GM13976 (cell line): Measurements from ENCODE around the gene ARMC2.

Experiments
- DNase-seq: peaks from one replicate; pipeline ENCODE4 v3.0.0; 2012; ENCODE audit warnings: low spot score
- CTCF ChIP-seq: IDR thresholded peaks from 2 replicates; pipeline ENCODE4 v1.5.1; 2012; ENCODE audit warnings: borderline replicate concordance, mild to moderate bottlenecking; ENCODE audit not compliant: insufficient read depth; ENCODE audit errors: extremely low read depth, missing control alignments, control extremely low read depth
- in situ Hi-C: fragments of 300-500 bp; cut with MboI; formaldehyde crosslinking; loops from one replicate; pipeline ENCODE4 v1.12.0; 2022; ENCODE audit warnings: low sequenced_read_pairs, mixed read lengths, inconsistent platforms; ENCODE audit not compliant: unreplicated experiment

The ARMC2 gene

GRCh38 chr6:108903796-108904195, 55.6 kb downstream of the ARMC2 start:
- no peak for DNase-seq
- no peak for TF ChIP-seq CTCF

GRCh38 chr6:108904741-108905140, 56.5 kb downstream of the ARMC2 start:
- in situ Hi-C loops: no loop called here
- no peak for TF ChIP-seq CTCF
- peak; percentile 35 for DNase-seq

More at GRCh38 chr6:108903796-108904195, 55.6 kb downstream of the ARMC2 start:
- in situ Hi-C loops: no loop called here

DNA sequence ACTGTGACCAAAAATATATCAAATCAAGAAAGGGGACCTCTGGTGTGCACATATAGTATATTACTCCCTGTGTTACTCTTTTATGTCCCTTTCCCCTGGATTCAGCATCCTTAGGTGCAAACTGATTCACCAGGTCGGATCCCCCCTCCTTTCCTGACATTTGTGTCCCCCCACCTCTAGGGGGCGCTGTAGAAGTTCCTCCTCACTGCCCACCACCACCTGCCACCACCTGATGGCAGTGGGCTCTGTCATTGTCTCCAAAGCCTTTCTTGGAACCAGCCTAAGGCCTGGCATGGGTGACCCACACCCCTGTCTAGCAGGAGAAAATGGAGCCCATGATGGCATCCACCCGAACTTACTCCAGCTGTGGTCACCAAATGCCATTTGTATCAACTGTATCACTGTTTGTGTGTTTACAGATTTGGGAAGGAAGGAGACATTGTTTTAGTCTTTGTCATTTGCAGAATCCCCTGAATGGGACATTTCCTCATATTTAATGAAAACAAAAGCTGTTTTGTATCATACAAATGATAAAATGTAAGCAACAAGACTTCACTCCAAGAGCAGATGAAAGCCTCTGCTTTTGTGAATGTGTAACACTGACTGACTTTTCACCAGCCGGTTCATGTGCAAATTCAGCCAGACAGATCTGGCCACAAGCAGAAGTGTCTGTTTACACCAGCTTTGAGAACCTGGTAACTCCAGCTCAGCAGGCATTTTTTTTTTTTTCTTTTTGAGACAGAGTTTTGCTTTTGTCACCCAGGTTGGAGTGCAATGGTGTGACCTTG, 66.2 kb downstream of the ARMC2 start:
- TF ChIP-seq CTCF: peak; percentile 45
- DNase-seq: peak; percentile 41
- in situ Hi-C loops: no loop called here

GRCh38 chr6:108915258-108915657, 67.0 kb downstream of the ARMC2 start:
- in situ Hi-C loops: no loop called here
- TF ChIP-seq CTCF: no peak
- DNase-seq: no peak

- DNase-seq: no peak
- in situ Hi-C loops: no loop called here
- no peak for TF ChIP-seq CTCF
These were observed 67.9 kb downstream of the ARMC2 start for GRCh38 chr6:108916026-108916686.

- DNase-seq: no peak
- in situ Hi-C loops: no loop called here
- no peak for TF ChIP-seq CTCF
These were observed 72.5 kb downstream of the ARMC2 start for GRCh38 chr6:108920751-108921150.
